PC-3 (cell line): ENCODE measurements around the gene ADCYAP1R1. TPM values are rescaled to one million over a fixed set of nuclear protein-coding genes. Genes with fewer than 3 reads are reported as not detected.

Experiments used
- ATAC-seq: fragments of 200-7000 bp; cut with Tn5 transposase; 2 replicates; pipeline ENCODE4 v1.9.1; 2020; ENCODE audit warnings: mild to moderate bottlenecking, moderate library complexity
- BruUV-seq: library from RNA; stranded (reverse); fragments of 400-500 nt; replicated peaks from 2 replicates; lab custom pipeline; 2021; lab: Mats Ljungman, UMichigan
- CTCF ChIA-PET: fragments of 300-600 bp; sonication (Branson Sonifier 250); formaldehyde crosslinking; loops from one replicate; lab custom pipeline; 2022; ENCODE audit warnings: antibody characterized with exemption; lab: Charles Lee
- POLR2A ChIA-PET: fragments of 300-600 bp; sonication (Branson Sonifier 250); formaldehyde crosslinking; loops from one replicate; lab custom pipeline; 2022; ENCODE audit warnings: antibody characterized with exemption; ENCODE audit not compliant: unreplicated experiment; lab: Charles Lee
- DNase-seq: peaks from one replicate; pipeline ENCODE4 v3.0.0-alpha.2; 2015
- H2AFZ ChIP-seq: fragments of 300-600 bp; sonication (generic); 2 replicates; pipeline ENCODE4 v1.6.0; 2016; ENCODE audit warnings: antibody characterized with exemption, low read length
- H3F3A ChIP-seq: fragments of 300-600 bp; sonication (generic); one replicate; pipeline ENCODE4 v1.6.0; 2017; ENCODE audit warnings: antibody characterized with exemption, low read length, control low read depth, mild to moderate bottlenecking; ENCODE audit not compliant: unreplicated experiment
- H3K27ac ChIP-seq: fragments of 300-600 bp; sonication (generic); 2 replicates; pipeline ENCODE4 v1.5.1; 2016; ENCODE audit warnings: mild to moderate bottlenecking, low read length
- H3K27me3 ChIP-seq: fragments of 300-600 bp; sonication (generic); 2 replicates; pipeline ENCODE4 v1.6.1; 2016; ENCODE audit warnings: low read length, mixed read lengths
- H3K36me3 ChIP-seq: fragments of 300-600 bp; sonication (generic); 2 replicates; pipeline ENCODE4 v1.6.1; 2016; ENCODE audit warnings: low read depth, mixed run types, low read length, mixed read lengths
- H3K4me1 ChIP-seq: fragments of 300-600 bp; sonication (generic); 2 replicates; pipeline ENCODE4 v1.5.1; 2016; ENCODE audit warnings: low read length; ENCODE audit not compliant: insufficient read depth
- H3K4me2 ChIP-seq: fragments of 300-600 bp; sonication (generic); 2 replicates; pipeline ENCODE4 v1.6.0; 2016; ENCODE audit warnings: low read length
- H3K4me3 ChIP-seq: fragments of 300-600 bp; sonication (generic); 2 replicates; pipeline ENCODE4 v1.5.1; 2016; ENCODE audit warnings: mild to moderate bottlenecking, low read length, mixed read lengths
- H3K79me2 ChIP-seq: fragments of 300-600 bp; sonication (generic); 2 replicates; pipeline ENCODE4 v1.6.1; 2017; ENCODE audit warnings: low read length, mixed read lengths
- H3K9ac ChIP-seq: fragments of 300-600 bp; sonication (generic); 2 replicates; pipeline ENCODE4 v1.6.0; 2016; ENCODE audit warnings: mild to moderate bottlenecking, low read length
- H3K9me2 ChIP-seq: fragments of 300-600 bp; sonication (generic); replicated peaks from 2 replicates; pipeline ENCODE4 v1.6.1; 2016; ENCODE audit warnings: mixed run types, low read length, mixed read lengths
- H3K9me3 ChIP-seq: fragments of 300-600 bp; sonication (generic); 2 replicates; pipeline ENCODE4 v1.6.1; 2016; ENCODE audit warnings: low read length, mixed read lengths
- H4K20me1 ChIP-seq: fragments of 300-600 bp; sonication (generic); 2 replicates; pipeline ENCODE4 v1.6.1; 2016; ENCODE audit warnings: low read length, mixed read lengths
- CTCF ChIP-seq: fragments of 300-600 bp; sonication (generic); conservative IDR thresholded peaks from 2 replicates; pipeline ENCODE4 v1.5.1; 2017; ENCODE audit warnings: antibody characterized with exemption, low read depth, mild to moderate bottlenecking, low read length
- EZH2 ChIP-seq: fragments of 300-600 bp; sonication (generic); IDR thresholded peaks from one replicate; pipeline ENCODE4 v1.6.1; 2017; ENCODE audit warnings: antibody characterized with exemption, mild to moderate bottlenecking, low read length; ENCODE audit not compliant: unreplicated experiment
- EZH2phosphoT487 ChIP-seq: fragments of 300-600 bp; sonication (generic); IDR thresholded peaks from 2 replicates; pipeline ENCODE4 v1.6.1; 2018; ENCODE audit warnings: mild to moderate bottlenecking, antibody characterized with exemption, low read length, borderline replicate concordance
- intact Hi-C: fragments of 100-400 bp; cut with micrococcal nuclease; formaldehyde crosslinking; loops from 2 replicates; pipeline ENCODE4 v1.9.0; 2023
- total RNA-seq: library from RNA; depleted of rRNA; stranded (reverse); fragments of >200 nt; gene quantifications from 2 replicates; pipeline ENCODE4 v1.2.3, GENCODE V29; 2014

The ADCYAP1R1 gene
- total RNA-seq, 1 experiment from 2014 or later: not detected

- no peaks in the 10 kb centered on the region for H3K9me2 ChIP-seq
- no peak for TF ChIP-seq EZH2
- no peak for TF ChIP-seq CTCF
- no peak for TF ChIP-seq EZH2phosphoT487
- H3F3A ChIP-seq: no peaks in the 10 kb centered on the region
- H3K9ac ChIP-seq: no peak overlapping the region
- ChIA-PET CTCF (no interaction called here), POLR2A (no interaction called here)
- intact Hi-C loops: no loop called here
- no peaks in the 10 kb centered on the region for H3K36me3 ChIP-seq
- H3K79me2 ChIP-seq: no peaks in the 10 kb centered on the region
- ATAC-seq: no peak
- BruUV-seq: no TSS peak
- peaks cover 73% of the 10 kb centered on the region for H3K27me3 ChIP-seq
- no peaks in the 10 kb centered on the region for H3K4me1 ChIP-seq
- DNase-seq: no peak
- H3K4me3 ChIP-seq: no peak overlapping the region
- H3K4me2 ChIP-seq: no peak overlapping the region
- H4K20me1 ChIP-seq: no peaks in the 10 kb centered on the region
- no peak overlapping the region for H3K27ac ChIP-seq
- H3K9me3 ChIP-seq: no peaks in the 10 kb centered on the region
- H2AFZ ChIP-seq: no peak overlapping the region
Measured at GRCh38 chr7:31046723-31047122, 5.4 kb upstream of the ADCYAP1R1 start.

GRCh38 chr7:31047313-31048146 lies 4.6 kb upstream of the ADCYAP1R1 start:
- H3K27ac ChIP-seq: no peak overlapping the region
- no peak overlapping the region for H3K4me3 ChIP-seq
- intact Hi-C loops: no loop called here
- no peaks in the 10 kb centered on the region for H3K9me3 ChIP-seq
- ChIA-PET POLR2A (no interaction called here), CTCF (no interaction called here)
- H3K79me2 ChIP-seq: no peaks in the 10 kb centered on the region
- ATAC-seq: no peak
- no peaks in the 10 kb centered on the region for H4K20me1 ChIP-seq
- no peaks in the 10 kb centered on the region for H3K36me3 ChIP-seq
- DNase-seq: no peak
- H3K9ac ChIP-seq: no peak overlapping the region
- no peaks in the 10 kb centered on the region for H3K9me2 ChIP-seq
- no peak overlapping the region for H2AFZ ChIP-seq
- no peak for TF ChIP-seq CTCF
- H3K27me3 ChIP-seq: peaks cover 70% of the 10 kb centered on the region
- H3K4me1 ChIP-seq: no peaks in the 10 kb centered on the region
- no TSS peak for BruUV-seq
- no peaks in the 10 kb centered on the region for H3F3A ChIP-seq
- H3K4me2 ChIP-seq: no peak overlapping the region

- H3K36me3 ChIP-seq: no peaks in the 10 kb centered on the region
- H2AFZ ChIP-seq: no peak overlapping the region
- peaks cover 69% of the 10 kb centered on the region for H3K27me3 ChIP-seq
- no peaks in the 10 kb centered on the region for H3K9me3 ChIP-seq
- no peaks in the 10 kb centered on the region for H3F3A ChIP-seq
- H4K20me1 ChIP-seq: no peaks in the 10 kb centered on the region
- no peaks in the 10 kb centered on the region for H3K79me2 ChIP-seq
- intact Hi-C loops: no loop called here
- ATAC-seq (no peak), DNase-seq (no peak)
- BruUV-seq: no TSS peak
- no peaks in the 10 kb centered on the region for H3K4me1 ChIP-seq
- H3K4me3 ChIP-seq: no peak overlapping the region
- H3K9me2 ChIP-seq: no peaks in the 10 kb centered on the region
- H3K27ac ChIP-seq: no peak overlapping the region
- ChIA-PET CTCF (no interaction called here), POLR2A (no interaction called here)
- TF ChIP-seq EZH2phosphoT487 (no peak), CTCF (no peak), EZH2 (no peak)
- no peak overlapping the region for H3K9ac ChIP-seq
- no peak overlapping the region for H3K4me2 ChIP-seq
Measured at GRCh38 chr7:31049005-31049765, 2.9 kb upstream of the ADCYAP1R1 start.
